HTERT RPE-1 (cell line): ENCODE results near the gene PRKG1.
"Not testable (repeated sequence)": the region's sequence is repeated elsewhere in the genome, so short reads cannot be mapped to it uniquely, and the experiment has no call there.

ENCODE experiments used
- in situ Hi-C: fragments of 300-500 bp; cut with MboI; formaldehyde crosslinking; loops from 4 replicates; pipeline ENCODE4 v1.14.3; 2020; ENCODE audit warnings: low sequenced_read_pairs

Gene PRKG1

DNA sequence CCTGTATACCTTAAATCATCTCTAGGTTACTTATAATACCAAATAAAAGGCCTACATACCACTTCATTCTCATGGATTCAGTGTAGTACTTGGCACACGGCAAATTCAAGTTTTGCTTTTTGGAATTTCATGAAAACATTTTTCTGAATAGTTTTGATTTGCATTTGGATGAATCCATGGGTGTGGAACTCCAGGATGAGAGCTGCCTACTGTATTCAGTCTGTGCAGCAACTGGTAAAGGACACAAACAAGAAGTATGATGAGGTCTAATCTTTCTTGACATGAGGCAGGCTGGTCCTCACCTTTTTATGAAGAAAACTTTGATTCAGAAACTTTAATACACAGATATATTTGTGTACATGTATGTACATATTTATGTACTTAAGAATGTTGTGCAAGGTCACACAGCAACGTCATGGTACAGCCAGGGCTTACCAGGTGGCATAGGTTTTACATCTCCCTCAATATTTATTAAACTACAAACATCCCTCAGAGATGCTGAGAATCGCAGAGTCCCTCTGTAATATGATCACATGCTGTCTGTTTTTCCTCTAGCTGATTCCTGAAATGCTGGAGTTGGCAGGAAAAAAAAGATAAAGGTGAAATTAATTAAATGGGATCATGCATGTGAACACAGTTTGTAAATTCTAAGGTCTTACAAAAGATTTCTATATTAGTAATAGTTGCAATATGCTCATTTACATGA is 239.6 kb downstream of the PRKG1 start:
- in situ Hi-C loops = no loop called here

GRCh38 chr10:51314481-51314880 is 240.2 kb downstream of the PRKG1 start:
- in situ Hi-C loops = no loop called here

GRCh38 chr10:51318399-51319172 is 244.3 kb downstream of the PRKG1 start:
- in situ Hi-C loops = no loop called here

GRCh38 chr10:51319173-51319435 is 244.8 kb downstream of the PRKG1 start:
- in situ Hi-C loops = no loop called here

DNA sequence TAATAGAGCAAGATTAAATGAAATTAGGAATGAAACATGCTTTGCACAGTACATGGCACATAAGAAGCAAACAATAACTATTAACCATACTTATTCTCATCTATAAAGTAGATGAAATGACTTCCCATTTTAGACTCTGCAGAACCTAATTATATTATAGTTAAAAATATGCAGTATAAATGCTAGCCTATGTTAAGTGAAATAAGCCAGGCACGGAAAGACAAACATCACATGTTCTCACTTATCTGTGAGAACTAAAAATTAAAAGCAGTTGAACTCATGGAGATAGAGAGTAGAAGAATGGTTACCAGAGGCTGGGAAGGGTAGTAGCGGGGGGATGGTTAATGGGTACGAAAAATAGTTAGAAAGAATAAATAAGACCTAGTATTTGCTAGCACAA is 247.0 kb downstream of the PRKG1 start:
- in situ Hi-C loops = no loop called here

DNA sequence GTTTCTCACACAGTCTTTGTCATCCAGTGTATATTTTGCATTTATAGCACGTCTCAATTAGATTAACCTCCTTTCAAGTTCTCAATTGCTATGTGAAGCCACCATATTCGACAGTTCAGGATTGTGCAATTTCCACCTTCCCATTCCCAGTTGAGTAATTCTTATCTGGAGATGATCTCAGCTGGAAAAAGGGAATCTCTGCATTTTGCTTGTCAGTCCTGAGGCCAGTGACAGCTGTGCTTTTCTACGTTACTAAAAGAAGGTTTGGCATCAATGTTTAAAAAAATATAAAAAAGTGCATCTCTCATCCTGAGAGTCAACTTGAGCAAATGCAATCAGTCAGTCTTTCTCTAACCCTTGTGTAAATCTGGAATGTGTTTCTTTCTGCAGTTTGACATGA is 247.7 kb downstream of the PRKG1 start:
- in situ Hi-C loops = no loop called here

DNA sequence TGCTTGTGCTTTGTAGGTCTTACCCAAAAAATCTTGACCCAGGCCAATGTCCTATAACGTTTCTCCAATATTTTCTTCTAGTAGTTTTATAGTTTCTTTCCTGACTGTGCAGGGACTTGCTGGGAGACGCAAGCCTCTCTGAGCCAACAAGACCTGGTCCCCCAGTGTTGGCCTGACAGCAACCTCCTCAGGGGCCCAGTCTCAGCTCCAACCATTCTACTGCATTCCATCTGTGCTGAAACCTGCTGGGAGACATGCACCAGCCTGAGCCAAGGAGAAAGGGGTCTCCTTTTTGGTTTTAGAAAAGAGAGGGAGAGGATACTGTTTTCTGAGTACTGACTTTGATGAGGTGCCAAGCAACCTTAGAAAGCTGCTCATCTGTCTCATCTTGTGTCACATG is 251.4 kb downstream of the PRKG1 start:
- in situ Hi-C loops = no loop called here

DNA sequence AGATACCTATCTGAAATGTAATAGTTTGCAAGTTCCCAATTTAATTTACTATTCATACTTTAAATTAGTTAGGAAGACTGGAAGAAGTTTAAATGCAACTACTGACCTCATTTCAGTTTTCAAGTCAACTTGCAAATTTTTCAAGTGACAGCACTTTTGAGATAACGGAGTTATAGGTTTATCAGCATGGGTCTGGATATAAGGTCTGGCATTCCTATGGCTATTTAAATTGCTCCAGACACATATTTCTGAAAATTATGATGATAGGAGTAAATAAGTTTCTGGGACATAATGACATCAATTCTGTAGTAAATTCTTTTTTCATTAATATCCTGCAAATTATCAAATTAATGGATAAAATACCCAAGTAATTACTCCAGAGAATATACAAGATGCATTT is 251.9 kb downstream of the PRKG1 start:
- in situ Hi-C loops = no loop called here

DNA sequence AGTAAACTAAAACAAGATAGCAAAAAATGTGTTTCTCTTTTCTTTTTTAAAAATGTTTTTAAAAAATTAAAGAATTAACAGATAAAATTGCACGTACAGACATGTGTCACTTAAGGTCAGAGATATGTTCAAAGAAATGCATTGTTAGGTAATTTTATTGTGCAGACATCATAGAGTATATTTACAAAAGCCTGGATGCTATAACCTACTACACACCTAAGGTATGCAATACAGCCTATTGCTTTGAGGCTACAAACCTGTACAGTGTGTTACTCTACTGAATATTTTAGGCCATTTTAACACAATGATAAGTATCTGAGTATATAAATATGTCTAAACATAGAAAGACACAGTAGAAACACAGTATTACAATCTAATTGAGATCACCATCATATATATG is 253.1 kb downstream of the PRKG1 start:
- in situ Hi-C loops = no loop called here

DNA sequence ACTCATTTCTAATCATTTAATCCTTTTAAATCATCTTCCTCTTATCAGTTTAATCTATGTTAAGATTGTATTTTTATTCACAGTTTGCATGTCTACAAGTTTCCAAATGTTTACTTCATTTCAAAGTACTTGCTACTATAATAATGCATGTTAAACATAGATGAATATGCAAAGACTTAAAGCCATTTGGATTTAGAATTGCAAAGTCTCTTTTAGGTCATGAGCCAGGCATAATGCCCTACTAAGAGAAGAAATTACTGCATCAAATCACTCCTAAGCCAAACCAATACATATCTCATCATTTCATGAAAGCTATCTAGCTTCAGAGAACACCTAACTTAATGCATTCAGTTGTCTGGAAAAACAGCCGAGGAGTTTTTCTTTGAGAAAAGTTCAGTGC is 266.1 kb downstream of the PRKG1 start:
- in situ Hi-C loops = no loop called here

DNA sequence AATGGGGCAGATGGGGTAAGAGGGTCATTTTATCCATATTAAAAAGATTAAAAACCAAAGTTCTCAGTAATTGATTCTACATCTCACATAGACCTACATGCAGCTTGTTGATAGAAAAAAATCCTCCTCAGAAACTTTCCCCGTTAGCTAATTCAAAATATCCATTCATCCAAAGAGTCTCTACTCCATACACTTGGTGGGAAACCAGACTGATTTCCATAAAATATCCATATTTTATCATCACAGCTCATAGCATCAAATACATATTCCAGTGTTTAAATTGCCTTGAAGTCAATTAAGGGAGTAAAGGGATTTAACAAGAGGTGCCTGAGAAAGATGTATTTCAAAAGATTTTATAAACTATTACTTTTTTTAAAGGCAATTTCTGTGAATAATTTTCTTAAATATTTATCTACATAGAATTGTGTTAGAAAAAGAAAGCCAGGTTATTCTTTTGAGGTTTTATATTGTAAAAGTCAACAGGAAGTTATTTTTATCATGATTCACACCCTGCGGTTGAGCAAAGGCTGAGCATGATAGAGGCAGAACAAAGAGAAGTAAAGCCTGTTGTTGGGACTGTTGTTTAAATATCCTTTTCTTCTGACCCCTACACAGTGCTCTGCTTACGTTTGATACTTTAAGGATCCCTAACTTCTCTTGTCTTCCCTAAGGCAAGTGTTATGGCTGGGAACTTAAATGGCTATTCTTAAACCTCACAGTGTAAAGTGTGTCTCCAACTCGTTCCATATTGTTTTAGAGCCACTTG is 266.7 kb downstream of the PRKG1 start:
- in situ Hi-C loops = no loop called here

DNA sequence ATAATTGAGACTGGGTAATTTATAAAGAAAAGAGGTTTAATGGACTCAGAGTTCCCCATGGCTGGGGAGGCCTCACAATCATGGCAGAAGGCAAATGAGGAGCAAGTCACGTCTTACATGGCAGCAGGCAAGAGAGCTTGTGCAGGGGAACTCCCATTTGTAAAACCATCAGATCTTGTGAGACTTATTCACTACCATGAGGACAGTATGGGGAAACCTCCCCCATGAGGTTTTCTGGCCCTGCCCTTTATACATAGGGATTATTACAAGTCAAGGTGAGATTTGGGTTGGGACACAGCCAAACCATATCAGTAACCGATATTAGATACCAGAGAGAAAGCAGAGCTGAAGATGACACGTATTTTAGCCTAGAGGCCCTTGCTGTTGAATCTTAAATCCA is 267.5 kb downstream of the PRKG1 start:
- in situ Hi-C loops = not testable (repeated sequence)

DNA sequence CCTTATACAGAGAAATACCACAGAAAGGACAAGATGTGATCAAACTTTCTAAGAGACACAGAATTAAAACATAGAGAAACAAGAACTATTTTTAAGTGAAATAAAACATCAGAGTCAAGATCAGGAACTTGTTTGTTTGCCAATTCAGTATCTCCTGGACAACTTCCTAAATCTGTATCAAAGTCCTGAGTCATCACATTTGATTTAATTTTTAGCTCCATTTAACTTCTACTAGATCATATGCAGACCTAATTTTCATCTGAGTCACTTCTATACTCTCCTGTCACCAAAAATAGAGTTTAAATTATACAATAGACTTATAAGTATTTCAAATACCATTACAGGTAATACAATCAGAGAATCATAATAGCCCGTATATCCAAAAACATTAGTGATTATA is 268.1 kb downstream of the PRKG1 start:
- in situ Hi-C loops = no loop called here

GRCh38 chr10:51343391-51343790 is 269.1 kb downstream of the PRKG1 start:
- in situ Hi-C loops = no loop called here

- in situ Hi-C loops = no loop called here
Observed at GRCh38 chr10:51344371-51344770, 270.1 kb downstream of the PRKG1 start.

DNA sequence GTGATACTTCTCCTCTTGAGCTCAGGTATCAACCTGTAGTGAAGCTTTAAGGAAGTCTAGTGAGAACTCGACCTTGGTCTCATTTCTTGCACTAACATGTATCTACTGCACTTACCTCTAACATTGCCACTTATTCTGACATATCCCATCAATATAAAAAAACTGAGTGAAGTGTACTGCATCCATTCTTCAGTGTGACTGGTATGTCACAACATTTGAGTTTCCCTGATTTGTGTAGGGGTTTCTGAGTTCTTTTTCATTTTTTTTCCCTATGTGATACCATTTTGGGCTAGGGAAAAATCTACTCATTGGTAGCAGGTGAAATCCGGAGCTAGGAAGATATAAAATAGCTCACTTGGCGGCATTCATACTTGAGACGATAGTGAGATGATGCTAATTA is 274.3 kb downstream of the PRKG1 start:
- in situ Hi-C loops = no loop called here

- in situ Hi-C loops = no loop called here
Observed at GRCh38 chr10:51357170-51357569, 282.9 kb downstream of the PRKG1 start.

DNA sequence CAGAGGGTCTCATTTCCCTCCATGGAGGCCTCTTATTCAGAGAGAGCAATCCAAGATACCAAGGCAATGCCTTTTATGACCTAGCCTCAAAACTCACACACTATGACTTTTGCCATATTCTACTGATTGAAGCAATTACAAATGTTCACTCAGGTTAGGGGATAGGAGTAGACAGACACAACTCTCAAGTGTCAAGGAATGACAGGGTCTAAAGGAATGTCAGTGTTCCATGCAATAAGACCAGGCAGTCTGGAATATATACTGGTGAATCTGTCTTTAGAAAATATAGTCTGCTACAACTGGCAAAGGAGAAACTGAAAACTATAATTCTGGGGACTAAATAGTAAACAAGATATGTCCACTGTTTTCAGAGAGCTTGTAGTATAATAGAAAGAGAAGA is 283.9 kb downstream of the PRKG1 start:
- in situ Hi-C loops = no loop called here

DNA sequence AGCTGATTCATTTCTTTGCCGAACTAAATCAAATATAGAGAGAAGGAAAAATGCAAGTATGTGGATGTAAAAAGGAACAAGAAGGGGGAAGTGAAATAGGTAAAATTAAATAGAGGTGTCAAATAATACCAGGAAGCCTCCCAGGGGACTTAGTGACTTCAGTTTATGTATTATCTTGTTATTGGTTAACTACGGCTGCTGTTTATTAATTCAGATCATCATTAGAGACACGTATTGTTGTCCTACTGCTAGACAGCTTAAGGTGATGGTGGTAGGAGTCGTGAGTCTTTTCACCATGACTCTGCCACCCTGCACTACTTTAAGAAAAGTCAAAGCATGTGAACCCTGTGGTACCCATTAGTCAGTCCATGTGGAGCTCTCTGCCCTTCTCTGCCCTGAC is 289.1 kb downstream of the PRKG1 start:
- in situ Hi-C loops = no loop called here

GRCh38 chr10:51364674-51365073 is 290.4 kb downstream of the PRKG1 start:
- in situ Hi-C loops = no loop called here

- in situ Hi-C loops = no loop called here
Observed at GRCh38 chr10:51366044-51366443, 291.8 kb downstream of the PRKG1 start.

DNA sequence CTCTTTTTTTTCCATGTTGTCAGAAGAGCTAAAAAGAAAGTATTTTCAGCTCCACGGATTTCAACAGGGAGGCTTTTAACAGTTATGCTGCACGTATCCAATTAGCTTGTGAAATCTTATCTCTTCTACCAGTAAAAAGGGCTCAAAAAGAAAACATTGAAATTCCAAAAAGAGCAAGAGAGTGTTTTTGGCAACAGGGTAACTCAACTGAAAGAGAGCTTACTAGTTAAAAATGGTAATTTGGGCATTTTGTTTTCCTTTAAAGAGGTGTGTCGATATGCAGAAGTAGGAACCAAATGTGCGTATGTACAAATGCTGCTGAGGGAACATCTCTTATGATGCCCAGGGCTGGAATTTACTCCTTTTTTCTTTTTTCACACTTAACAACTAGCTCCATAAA is 292.8 kb downstream of the PRKG1 start:
- in situ Hi-C loops = no loop called here
